HUES6 (cell line): ENCODE measurements around the gene IL15.

Experiments
- H3K27ac ChIP-seq: 2 replicates; pipeline ENCODE4 v1.7.0; 2013; ENCODE audit warnings: low read depth, mild to moderate bottlenecking, low read length, inconsistent platforms
- H3K27me3 ChIP-seq: 2 replicates; pipeline ENCODE4 v1.6.1; 2013; ENCODE audit warnings: low read length; ENCODE audit not compliant: control insufficient read depth, insufficient read depth
- H3K36me3 ChIP-seq: 2 replicates; pipeline ENCODE4 v1.6.1; 2013; ENCODE audit warnings: low read length; ENCODE audit not compliant: control insufficient read depth, insufficient read depth
- H3K4me1 ChIP-seq: 2 replicates; pipeline ENCODE4 v1.6.1; 2013; ENCODE audit warnings: low read length; ENCODE audit not compliant: control insufficient read depth, insufficient read depth
- H3K4me3 ChIP-seq: 2 replicates; pipeline ENCODE4 v1.5.1; 2013; ENCODE audit warnings: low read depth, low read length
- H3K9ac ChIP-seq: one replicate; pipeline ENCODE4 v1.6.1; 2013; ENCODE audit warnings: mild to moderate bottlenecking, low read length
- H3K9me3 ChIP-seq: 2 replicates; pipeline ENCODE4 v1.6.1; 2013; ENCODE audit warnings: low read depth, low read length; ENCODE audit not compliant: control insufficient read depth, insufficient read depth

IL15 gene

DNA sequence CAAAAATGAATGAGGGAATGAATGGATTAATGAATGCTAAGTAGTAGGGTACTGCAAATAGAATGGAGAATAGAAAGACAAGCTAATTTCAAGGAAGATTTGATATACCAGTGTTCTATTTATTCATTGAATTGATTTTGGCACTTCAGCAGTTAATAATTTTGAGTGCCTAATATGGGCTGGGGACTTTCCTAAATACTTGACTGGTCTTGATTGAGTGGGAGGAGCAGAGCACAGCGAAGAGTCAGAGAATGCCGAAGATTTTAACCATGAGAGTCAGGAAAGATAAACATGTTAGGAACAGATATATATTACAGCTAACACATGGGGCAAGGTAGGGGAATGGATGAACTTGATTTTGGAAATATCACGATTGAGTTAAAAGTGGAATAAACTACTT, 10.6 kb downstream of the IL15 start:
- Histone ChIP-seq H3K27ac (no peak overlapping the region), H3K9me3 (no peaks in the 10 kb centered on the region), H3K4me1 (no peaks in the 10 kb centered on the region), H3K9ac (no peak overlapping the region), H3K4me3 (no peak overlapping the region), H3K27me3 (no peaks in the 10 kb centered on the region), H3K36me3 (no peaks in the 10 kb centered on the region)

GRCh38 chr4:141647966-141648365, 11.6 kb downstream of the IL15 start:
- no peak overlapping the region for H3K4me3 ChIP-seq

DNA sequence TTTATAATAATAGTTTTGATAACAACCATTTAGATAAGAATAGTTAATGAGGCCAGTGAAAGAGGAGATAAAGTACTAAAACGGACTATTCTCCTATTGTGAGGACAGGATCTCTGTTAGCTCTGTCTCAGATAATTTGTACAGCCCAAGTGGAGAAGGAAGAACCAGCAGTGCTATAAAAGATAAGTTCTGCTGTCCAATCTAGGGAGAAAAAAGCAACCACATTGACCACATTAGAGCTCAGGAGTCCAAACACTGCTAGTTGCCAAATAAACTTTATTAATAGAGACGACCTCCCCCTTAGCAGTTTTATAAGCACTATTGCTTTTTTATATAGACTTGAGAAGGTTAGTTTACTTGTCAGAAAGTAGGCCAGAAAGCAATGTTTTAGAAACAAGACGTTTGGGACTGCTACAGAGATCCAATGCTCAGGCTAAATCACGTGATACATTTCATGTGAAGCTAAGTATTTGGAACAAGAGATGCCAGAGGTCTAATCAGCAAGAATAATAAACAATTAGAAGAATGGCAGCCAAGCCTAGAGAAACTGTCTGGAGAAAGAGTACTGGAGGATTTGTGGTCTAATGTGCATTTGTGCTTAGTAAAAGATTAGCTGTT, 15.9 kb downstream of the IL15 start:
- Histone ChIP-seq H3K27ac (no peak overlapping the region), H3K9ac (no peak overlapping the region), H3K4me3 (no peak overlapping the region), H3K36me3 (no peaks in the 10 kb centered on the region), H3K9me3 (no peaks in the 10 kb centered on the region), H3K27me3 (no peaks in the 10 kb centered on the region), H3K4me1 (no peaks in the 10 kb centered on the region)

More at GRCh38 chr4:141647966-141648365, 11.6 kb downstream of the IL15 start:
- Histone ChIP-seq H3K27ac (no peak overlapping the region), H3K36me3 (no peaks in the 10 kb centered on the region), H3K9me3 (no peaks in the 10 kb centered on the region), H3K4me1 (no peaks in the 10 kb centered on the region), H3K27me3 (no peaks in the 10 kb centered on the region), H3K9ac (no peak overlapping the region)

DNA sequence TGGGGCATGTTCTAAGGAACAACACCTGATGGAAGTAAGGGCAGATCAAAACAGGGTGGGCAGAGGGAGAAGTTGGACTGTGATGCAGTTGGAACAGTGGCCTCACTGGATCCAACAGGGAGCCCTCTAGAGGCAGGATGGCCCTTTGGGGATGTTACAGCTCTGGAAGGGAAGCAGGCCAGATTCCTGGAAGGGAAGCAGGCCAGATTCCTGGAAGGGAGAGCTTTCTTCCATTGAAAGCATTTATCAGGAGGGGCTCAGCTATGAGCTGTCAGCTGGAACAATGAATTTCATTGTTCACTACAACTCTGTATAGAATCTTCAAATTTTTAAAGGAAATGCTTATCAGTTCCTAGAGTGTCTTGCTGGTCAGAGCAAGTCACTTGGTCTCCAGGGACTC, 17.7 kb downstream of the IL15 start:
- no peaks in the 10 kb centered on the region for H3K27me3 ChIP-seq
- no peaks in the 10 kb centered on the region for H3K36me3 ChIP-seq
- no peaks in the 10 kb centered on the region for H3K9me3 ChIP-seq
- H3K9ac ChIP-seq: no peak overlapping the region
- no peak overlapping the region for H3K4me3 ChIP-seq
- no peak overlapping the region for H3K27ac ChIP-seq
- H3K4me1 ChIP-seq: no peaks in the 10 kb centered on the region

- no peaks in the 10 kb centered on the region for H3K9me3 ChIP-seq
- no peak overlapping the region for H3K9ac ChIP-seq
- H3K27me3 ChIP-seq: no peaks in the 10 kb centered on the region
- no peaks in the 10 kb centered on the region for H3K36me3 ChIP-seq
- no peak overlapping the region for H3K27ac ChIP-seq
- H3K4me3 ChIP-seq: no peak overlapping the region
- no peaks in the 10 kb centered on the region for H3K4me1 ChIP-seq
Measured at GRCh38 chr4:141656031-141656430, 19.6 kb downstream of the IL15 start.

DNA sequence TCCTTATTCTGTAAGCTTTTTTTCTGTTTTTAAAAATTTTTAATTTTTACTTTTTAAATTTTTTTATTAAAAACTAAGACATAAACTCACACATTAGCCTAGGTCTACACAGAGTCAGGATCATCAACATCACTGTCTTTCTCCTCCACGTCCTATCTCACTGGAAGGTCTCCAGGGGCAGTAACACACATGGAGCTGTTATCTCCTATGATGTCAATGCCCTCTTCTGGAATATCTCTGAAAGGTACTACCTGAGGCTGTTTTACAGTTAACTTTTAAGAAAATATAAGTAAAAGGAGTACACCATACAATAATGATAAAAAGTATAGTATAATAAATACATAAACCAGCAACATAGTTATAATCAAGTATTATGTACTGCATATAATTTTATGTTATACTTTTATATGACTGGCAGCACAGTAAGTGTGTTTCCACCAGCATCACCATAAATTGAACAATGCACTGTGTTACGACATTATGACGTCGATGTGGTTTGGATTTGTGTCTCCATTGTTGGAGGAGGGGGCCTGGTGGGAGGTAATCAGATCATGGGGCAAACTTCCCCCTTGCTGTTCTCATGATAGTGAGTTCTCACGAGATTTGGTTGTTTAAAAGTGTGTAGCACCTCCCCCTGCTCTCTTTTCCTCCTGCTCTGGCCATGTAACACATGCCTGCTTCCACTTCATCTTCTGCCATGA, 21.3 kb downstream of the IL15 start:
- no peaks in the 10 kb centered on the region for H3K27me3 ChIP-seq
- H3K4me3 ChIP-seq: no peak overlapping the region
- H3K27ac ChIP-seq: no peak overlapping the region
- H3K9me3 ChIP-seq: no peaks in the 10 kb centered on the region
- H3K36me3 ChIP-seq: no peaks in the 10 kb centered on the region
- H3K9ac ChIP-seq: no peak overlapping the region
- no peaks in the 10 kb centered on the region for H3K4me1 ChIP-seq

DNA sequence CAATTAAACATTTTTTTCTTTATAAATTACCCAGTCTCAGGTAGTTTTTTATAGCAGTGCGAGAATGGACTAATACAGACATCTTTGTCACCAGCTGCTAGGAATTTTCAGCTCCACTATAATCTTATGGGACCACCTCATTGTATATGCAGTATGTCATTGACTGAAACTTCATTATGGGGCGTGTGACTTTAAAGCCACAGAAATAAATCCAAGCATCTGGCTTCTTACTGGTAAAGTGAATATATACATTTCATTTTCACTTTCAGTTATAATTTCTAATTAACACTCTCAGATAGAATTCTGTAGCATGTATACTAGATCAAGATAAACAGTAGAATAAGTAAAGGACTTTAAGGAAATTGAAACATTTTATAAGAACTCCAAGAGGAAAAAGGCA, 21.9 kb downstream of the IL15 start:
- no peak overlapping the region for H3K27ac ChIP-seq
- no peak overlapping the region for H3K9ac ChIP-seq
- H3K9me3 ChIP-seq: no peaks in the 10 kb centered on the region
- H3K36me3 ChIP-seq: no peaks in the 10 kb centered on the region
- no peaks in the 10 kb centered on the region for H3K27me3 ChIP-seq
- no peak overlapping the region for H3K4me3 ChIP-seq
- H3K4me1 ChIP-seq: no peaks in the 10 kb centered on the region

GRCh38 chr4:141659539-141659938, 23.2 kb downstream of the IL15 start:
- H3K9me3 ChIP-seq: no peaks in the 10 kb centered on the region
- H3K9ac ChIP-seq: no peak overlapping the region
- no peaks in the 10 kb centered on the region for H3K36me3 ChIP-seq
- no peaks in the 10 kb centered on the region for H3K4me1 ChIP-seq
- H3K27ac ChIP-seq: no peak overlapping the region
- H3K27me3 ChIP-seq: no peaks in the 10 kb centered on the region
- no peak overlapping the region for H3K4me3 ChIP-seq

GRCh38 chr4:141660880-141661279, 24.5 kb downstream of the IL15 start:
- H3K9ac ChIP-seq: no peak overlapping the region
- no peak overlapping the region for H3K27ac ChIP-seq
- H3K27me3 ChIP-seq: no peaks in the 10 kb centered on the region
- H3K4me1 ChIP-seq: no peaks in the 10 kb centered on the region
- H3K4me3 ChIP-seq: no peak overlapping the region
- H3K9me3 ChIP-seq: no peaks in the 10 kb centered on the region
- no peaks in the 10 kb centered on the region for H3K36me3 ChIP-seq

DNA sequence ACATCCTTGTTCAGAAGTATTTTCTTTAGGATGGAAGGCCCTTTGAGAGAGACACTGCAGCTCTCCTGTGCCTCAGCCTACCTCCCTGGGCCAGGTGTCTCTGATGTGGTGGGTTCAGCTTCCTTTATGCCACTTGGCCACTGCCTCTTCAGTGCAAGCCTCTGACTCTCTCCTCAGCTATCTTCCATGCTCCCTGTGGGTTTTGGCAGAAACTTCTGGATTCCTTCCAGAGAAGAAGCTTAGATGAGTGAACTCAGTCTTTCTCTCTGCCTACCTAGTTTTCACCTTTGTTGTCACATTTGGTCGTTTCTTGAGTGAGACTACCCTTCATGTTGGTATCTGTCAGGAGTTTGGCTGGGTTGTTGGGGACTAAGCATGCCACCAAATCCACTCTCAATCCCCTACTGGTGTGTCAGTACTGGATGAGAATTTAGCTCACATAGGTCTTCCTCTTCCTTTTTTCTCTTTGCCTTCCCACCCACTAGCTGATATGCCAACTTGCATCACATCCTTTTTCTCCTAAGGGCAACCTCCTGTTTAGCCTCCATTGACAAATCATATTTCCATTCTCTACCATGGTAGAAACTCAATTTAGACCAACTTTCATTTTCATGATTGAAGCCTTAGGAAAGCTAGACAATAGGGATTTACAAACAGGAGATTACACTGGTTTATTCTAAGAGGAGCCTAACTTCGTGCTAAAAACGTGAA, 32.0 kb downstream of the IL15 start:
- no peak overlapping the region for H3K4me3 ChIP-seq
- no peak overlapping the region for H3K9ac ChIP-seq
- H3K27ac ChIP-seq: no peak overlapping the region
- H3K27me3 ChIP-seq: no peaks in the 10 kb centered on the region
- no peaks in the 10 kb centered on the region for H3K9me3 ChIP-seq
- H3K4me1 ChIP-seq: no peaks in the 10 kb centered on the region
- no peaks in the 10 kb centered on the region for H3K36me3 ChIP-seq

GRCh38 chr4:141669501-141669900, 33.1 kb downstream of the IL15 start:
- Histone ChIP-seq H3K9me3 (no peaks in the 10 kb centered on the region), H3K27me3 (no peaks in the 10 kb centered on the region), H3K4me1 (no peaks in the 10 kb centered on the region), H3K9ac (no peak overlapping the region), H3K4me3 (no peak overlapping the region), H3K36me3 (no peaks in the 10 kb centered on the region), H3K27ac (no peak overlapping the region)
